ENCODE data around the gene CCN5.

CCN5 gene

GRCh38 chr20:44703183-44703925 is 11.8 kb upstream of the CCN5 start:
- no peak for DNase-seq (ENCODE audit: low read depth)
- no peak overlapping the region for H3K4me3 ChIP-seq (ENCODE audit: low read depth, low read length)
- no peak for TF ChIP-seq CTCF (IDR thresholded peaks at IDR 0.05; ENCODE audit: insufficient read depth, low read depth, low read length, missing control alignments)

GRCh38 chr20:44703956-44704488 is 11.1 kb upstream of the CCN5 start:
- no peak for TF ChIP-seq CTCF (IDR thresholded peaks at IDR 0.05; ENCODE audit: insufficient read depth, low read depth, low read length, missing control alignments)
- H3K4me3 ChIP-seq (ENCODE audit: low read depth, low read length): no peak overlapping the region
- DNase-seq (ENCODE audit: low read depth): no peak

GRCh38 chr20:44704551-44704971 is 10.6 kb upstream of the CCN5 start:
- H3K4me3 ChIP-seq (ENCODE audit: low read depth, low read length): no peak overlapping the region
- DNase-seq (ENCODE audit: low read depth): no peak
- no peak for TF ChIP-seq CTCF (IDR thresholded peaks at IDR 0.05; ENCODE audit: insufficient read depth, low read depth, low read length, missing control alignments)

- no peak for DNase-seq (ENCODE audit: low read depth)
- TF ChIP-seq CTCF (IDR thresholded peaks at IDR 0.05; ENCODE audit: insufficient read depth, low read depth, low read length, missing control alignments): no peak
- no peak overlapping the region for H3K4me3 ChIP-seq (ENCODE audit: low read depth, low read length)
Measured at GRCh38 chr20:44705364-44706094, 9.6 kb upstream of the CCN5 start.

GRCh38 chr20:44706301-44707017 is 8.7 kb upstream of the CCN5 start:
- TF ChIP-seq CTCF (IDR thresholded peaks at IDR 0.05; ENCODE audit: insufficient read depth, low read depth, low read length, missing control alignments): no peak
- H3K4me3 ChIP-seq (ENCODE audit: low read depth, low read length): no peak overlapping the region
- DNase-seq (ENCODE audit: low read depth): no peak

- H3K4me3 ChIP-seq (ENCODE audit: low read depth, low read length): no peak overlapping the region
- no peak for TF ChIP-seq CTCF (IDR thresholded peaks at IDR 0.05; ENCODE audit: insufficient read depth, low read depth, low read length, missing control alignments)
- no peak for DNase-seq (ENCODE audit: low read depth)
Measured at GRCh38 chr20:44707018-44707579, 8.1 kb upstream of the CCN5 start.

Measured in GM12865 (cell line).